Right renal cortex interstitium (tissue), 3 donors: ENCODE measurements around the gene TNFRSF25. TPM values are rescaled to one million over a fixed set of nuclear protein-coding genes. Genes with fewer than 3 reads are reported as not detected.

ENCODE experiments used
- DNase-seq, 3 donors: peaks; one replicate each; pipeline ENCODE4 v3.0.0-alpha.2; 2013; ENCODE audit warnings: low read depth in 3 of 3, low spot score in 2 of 3
- polyA plus RNA-seq, 3 donors: library from polyadenylated mRNA; unstranded; fragments of 120-200 nt; gene quantifications; one replicate each; pipeline ENCODE4 v1.2.1, GENCODE V29; 2013; ENCODE audit not compliant: insufficient read length in 3 of 3

TNFRSF25 gene, protein sequence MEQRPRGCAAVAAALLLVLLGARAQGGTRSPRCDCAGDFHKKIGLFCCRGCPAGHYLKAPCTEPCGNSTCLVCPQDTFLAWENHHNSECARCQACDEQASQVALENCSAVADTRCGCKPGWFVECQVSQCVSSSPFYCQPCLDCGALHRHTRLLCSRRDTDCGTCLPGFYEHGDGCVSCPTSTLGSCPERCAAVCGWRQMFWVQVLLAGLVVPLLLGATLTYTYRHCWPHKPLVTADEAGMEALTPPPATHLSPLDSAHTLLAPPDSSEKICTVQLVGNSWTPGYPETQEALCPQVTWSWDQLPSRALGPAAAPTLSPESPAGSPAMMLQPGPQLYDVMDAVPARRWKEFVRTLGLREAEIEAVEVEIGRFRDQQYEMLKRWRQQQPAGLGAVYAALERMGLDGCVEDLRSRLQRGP
- polyA plus RNA-seq = 1 to 10 TPM; 7.0 to 9.2 (median 8.6) TPM

- DNase-seq = no peak
These were observed at the start of gene TNFRSF25 for GRCh38 chr1:6466023-6466422. TNFRSF25 (minus strand) TSS chr1:6466173; CDS start chr1:6466107, 66 bp downstream.

DNA sequence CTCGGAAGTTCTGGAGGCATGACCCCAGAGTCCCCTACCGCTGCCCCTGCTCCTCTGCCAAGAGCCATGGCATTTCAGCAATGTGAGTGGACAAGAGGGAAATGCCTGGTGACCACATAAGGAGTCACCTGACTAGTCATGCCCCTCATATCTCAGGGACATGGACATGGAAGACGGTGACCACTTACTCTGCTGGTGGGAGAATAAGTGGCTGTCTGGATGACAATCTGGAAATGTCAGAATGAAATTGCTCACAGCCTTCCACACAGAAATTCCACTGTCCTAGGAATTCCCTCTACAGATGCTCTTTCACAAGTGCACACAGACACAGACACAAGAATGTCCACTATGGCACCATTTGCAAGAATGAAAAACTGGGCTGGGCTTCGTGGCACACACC is 49.8 kb upstream of the TNFRSF25 start:
- no peak for DNase-seq

- DNase-seq = no peak
These were observed 47.4 kb upstream of the TNFRSF25 start for GRCh38 chr1:6513320-6513801.

- DNase-seq = no peak
These were observed 46.9 kb upstream of the TNFRSF25 start for GRCh38 chr1:6512908-6513280.

DNA sequence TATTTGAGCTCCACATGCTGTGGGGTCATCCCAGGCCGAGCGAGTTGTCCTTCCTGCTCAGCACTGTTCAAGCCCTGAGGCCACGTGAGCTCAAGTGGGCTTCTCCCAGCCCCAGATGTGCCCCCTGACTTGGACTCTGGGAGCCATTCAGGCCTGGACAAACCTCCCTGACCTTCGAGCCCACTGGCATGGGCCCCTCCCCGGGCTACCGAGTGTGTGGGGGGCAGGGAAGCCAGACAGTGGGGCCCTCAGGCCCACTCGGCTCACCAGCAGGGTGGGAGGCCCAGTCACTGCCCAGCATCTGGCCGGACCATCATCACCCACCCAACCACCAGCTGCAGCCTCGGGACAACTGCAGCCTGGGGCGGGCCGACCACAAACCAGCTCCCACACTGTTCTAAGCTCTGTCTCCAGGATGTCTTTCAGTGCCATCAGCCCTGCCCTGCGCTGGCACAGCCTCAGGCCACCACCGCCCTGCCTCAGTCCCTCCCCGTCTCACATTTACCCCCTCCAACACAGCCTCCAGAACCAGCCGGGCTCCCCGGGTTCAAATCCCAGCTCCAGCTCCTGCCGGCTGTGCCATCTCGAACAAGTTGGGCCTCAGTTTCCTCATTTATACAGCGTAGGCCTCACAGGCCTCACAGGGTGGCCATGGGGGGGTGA is 46.4 kb upstream of the TNFRSF25 start:
- no peak for DNase-seq

GRCh38 chr1:6511561-6512244 is 45.7 kb upstream of the TNFRSF25 start:
- no peak for DNase-seq

DNA sequence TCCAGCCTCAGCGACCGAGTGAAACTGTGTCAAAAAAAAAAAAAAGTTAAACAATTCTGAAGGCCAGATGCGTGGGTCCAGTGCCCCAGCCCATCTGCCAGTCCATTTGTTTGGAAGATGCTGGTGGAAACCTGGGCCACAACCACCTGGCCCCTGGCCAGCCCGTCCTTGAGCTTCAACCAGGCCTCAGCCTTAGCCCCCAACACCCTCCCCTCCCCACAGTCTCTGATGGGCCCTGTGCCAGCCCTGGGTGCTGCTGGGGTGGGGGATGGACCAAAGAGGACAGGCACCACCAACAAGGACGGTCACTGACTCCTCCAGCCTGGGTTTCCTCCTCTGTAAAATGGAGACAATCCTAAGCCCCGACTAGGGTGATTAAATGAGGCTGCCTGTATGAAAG is 45.1 kb upstream of the TNFRSF25 start:
- no peak for DNase-seq

GRCh38 chr1:6510493-6510892 is 44.5 kb upstream of the TNFRSF25 start:
- no peak for DNase-seq

- no peak for DNase-seq
These were observed 43.9 kb upstream of the TNFRSF25 start for GRCh38 chr1:6509919-6510291.

GRCh38 chr1:6509220-6509918 is 43.4 kb upstream of the TNFRSF25 start:
- no peak for DNase-seq

GRCh38 chr1:6508816-6509189 is 42.8 kb upstream of the TNFRSF25 start:
- no peak for DNase-seq

DNA sequence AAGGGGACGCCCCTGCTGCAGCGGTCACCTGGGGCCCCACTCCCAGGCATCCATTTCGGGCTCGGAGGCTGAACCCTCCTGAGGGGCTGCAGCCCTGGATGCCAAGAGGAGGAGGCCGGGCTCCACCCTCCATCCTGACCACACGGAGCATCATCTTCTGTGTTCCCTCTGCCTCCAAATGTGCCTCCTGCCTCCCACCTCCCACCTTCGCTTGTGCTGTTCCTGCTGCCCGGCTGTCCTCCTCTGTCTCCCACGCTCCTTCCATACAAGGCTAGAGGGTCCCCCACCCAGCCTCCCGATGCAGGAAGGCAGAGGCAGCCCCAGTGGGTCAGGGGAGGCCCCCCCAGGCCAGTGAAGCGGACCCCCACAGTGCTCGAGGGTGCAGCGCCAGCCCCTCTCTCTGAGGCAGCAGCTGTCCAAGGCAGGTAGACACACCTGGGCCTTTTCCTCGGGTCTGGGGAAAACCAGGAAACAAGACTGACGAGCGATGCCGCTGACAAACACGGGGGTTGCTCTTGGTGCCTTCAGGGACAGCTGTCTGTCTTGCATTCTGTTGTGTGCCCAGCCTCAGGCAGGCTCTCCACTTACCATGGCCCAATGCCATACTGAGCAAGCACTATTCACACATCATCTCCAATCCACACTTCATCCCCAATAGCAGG is 42.3 kb upstream of the TNFRSF25 start:
- DNase-seq = no peak

- DNase-seq = no peak
These were observed 41.5 kb upstream of the TNFRSF25 start for GRCh38 chr1:6507461-6507911.

GRCh38 chr1:6507037-6507428 is 41.1 kb upstream of the TNFRSF25 start:
- DNase-seq = no peak

DNA sequence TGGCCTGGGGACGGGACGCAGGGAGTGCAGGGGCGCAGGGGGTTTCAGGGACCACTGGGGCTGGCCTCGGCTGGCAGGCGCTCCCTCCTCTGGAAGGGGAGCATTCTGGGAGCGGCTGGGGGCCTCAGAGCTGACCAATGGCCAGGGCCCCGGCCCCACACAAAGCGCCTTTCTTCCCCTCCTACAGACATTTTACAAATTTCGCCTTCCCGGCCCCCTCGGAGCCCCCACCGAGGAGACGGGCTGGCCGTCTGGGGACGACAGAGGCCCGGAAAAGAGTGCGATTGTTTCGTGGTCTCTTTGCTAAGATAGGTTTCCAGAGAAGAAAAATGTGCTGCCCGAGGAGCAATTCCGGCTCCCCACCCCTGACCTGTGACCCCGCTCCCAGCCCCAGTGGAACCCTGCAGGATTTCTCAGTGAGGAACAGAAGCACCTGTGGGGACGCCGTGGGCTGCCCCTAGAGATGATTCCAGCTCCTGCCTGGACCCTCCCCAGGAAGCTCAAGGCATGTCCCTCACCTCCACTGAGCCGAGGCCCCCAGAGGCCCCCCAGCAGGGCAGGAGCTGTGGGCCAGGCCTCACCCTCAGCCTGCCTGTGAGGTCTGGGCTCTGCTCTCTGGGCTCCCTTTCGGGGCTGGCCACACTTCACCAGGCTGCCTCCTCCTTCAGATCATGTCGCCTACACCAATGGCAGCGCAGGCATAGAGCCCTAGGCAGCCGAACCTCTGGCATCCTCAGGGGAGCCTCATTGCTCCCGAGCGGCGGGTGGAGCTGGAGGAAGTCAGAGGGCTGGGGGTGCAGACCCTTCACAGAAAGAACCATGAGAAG is 40.5 kb upstream of the TNFRSF25 start:
- no peak for DNase-seq

DNA sequence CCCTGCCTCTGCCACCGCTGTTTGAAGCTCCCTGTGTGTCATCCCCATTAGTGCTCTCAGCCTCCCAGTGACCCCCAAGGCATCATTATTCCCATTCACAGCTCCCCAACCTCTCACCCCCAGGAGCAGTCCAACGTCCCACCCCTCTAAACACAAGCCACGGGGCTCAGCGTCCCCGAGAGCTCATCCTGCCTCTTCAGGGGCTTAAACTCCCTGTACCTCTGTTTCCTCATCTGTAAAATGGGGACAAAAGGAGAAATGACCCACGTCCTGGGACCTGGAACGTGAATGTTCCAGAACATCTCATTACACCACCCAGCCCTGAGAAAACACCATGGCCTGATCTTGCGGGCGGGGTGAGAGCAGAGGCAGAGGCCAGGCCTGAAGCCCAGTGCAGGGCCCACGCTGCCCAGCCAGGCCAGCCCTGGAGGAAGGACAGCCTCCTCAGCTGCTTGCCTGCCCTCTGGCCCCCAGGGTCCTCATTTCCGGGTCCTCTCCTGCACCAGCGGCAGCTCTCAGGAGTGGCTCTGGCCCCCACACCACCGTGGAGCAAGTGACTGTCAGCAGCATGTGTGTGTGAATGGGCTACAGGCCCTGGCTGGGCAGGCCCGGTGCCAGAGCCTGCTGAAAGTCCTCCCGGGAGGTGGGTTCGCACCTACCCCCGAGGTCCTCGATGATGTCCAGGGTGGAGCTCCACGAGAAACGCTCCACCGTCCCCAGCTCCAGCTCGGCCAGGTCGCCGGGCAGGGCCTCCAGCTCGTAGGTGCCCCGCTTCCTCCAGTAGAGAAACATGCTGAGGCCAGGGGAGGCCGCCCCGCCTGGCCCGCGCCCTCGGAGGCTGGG is 39.6 kb upstream of the TNFRSF25 start:
- DNase-seq = no peak

DNA sequence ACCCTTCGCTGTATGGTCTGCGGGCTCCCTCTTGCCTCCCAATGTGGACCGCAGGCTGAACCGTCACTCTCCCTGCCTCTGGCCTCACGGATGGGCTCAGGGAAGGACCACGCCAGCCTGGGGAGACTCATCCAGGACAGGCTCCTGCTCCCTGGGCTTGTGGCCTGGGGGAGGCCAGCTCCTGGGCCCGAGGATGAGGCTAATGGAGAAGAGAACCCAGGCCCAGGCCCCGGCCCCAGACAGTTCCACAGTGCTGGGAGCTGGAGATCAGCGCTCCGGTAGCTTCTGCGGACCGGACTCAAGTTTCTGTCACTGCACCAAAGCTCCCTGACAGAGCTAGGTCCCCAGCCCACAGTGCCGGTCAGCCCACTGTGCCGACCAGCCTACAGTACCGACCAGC is 38.9 kb upstream of the TNFRSF25 start:
- DNase-seq = no peak

DNA sequence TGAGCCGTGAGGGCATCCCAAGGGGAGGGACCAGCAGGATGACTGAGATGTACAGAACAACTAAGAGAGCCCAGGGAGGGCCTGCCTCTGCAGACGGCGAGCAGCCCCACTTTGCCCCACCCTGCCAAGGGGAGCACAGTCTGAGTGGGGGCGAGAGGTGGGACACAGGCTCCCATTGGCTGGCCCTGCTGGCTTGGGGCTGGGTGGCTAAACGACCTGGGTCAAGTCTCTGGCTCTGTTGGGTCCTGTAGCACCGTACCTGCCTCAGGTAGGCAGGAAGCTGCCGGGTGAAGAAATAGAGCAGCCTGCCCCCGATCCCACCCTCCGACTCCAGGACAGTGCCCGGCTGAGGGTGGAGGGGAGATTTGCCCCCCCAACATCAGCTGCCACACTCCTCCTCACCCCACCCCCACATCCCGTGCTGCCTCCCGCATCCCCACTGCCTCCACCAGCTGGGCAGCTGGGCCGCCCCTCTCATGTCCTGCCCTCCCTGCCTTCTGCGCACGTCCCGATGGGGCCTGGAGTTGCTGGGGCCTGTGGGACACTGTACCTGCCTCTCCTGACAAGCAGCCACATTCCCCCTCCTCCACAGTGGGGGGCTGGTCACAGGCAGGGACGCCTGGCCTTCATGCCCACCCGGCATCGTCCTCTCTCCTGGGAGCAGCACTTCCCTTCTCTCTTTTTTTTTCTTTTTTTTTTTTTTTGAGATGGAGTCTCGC is 38.1 kb upstream of the TNFRSF25 start:
- no peak for DNase-seq
